Neural cell (in vitro differentiated cells): ENCODE data around the gene NOL4L.

Experiments used
- EP300 ChIP-seq: fragments of 450-650 bp; conservative IDR thresholded peaks from 2 replicates; pipeline ENCODE4 v1.6.1; 2014; ENCODE audit warnings: antibody characterized with exemption, mild to moderate bottlenecking, moderate library complexity; ENCODE audit not compliant: poor library complexity, severe bottlenecking
- EZH2 ChIP-seq: fragments of 200-600, 300-800 bp; shearing (Covaris generic), sonication (generic); IDR thresholded peaks from 2 replicates; pipeline ENCODE4 v1.6.1; 2014; ENCODE audit warnings: antibody characterized with exemption, low read length, borderline replicate concordance, mild to moderate bottlenecking; ENCODE audit not compliant: insufficient read depth, poor library complexity, severe bottlenecking
- MXI1 ChIP-seq: fragments of 450-650 bp; conservative IDR thresholded peaks from 2 replicates; pipeline ENCODE4 v1.6.1; 2014; ENCODE audit warnings: antibody characterized with exemption, mild to moderate bottlenecking; ENCODE audit not compliant: poor library complexity, severe bottlenecking
- POLR2AphosphoS5 ChIP-seq: IDR thresholded peaks from 2 replicates; pipeline ENCODE4 v1.6.1; 2012
- RAD21 ChIP-seq: fragments of 450-650 bp; conservative IDR thresholded peaks from 2 replicates; pipeline ENCODE4 v1.6.1; 2014; ENCODE audit warnings: antibody characterized with exemption, mild to moderate bottlenecking, moderate library complexity
- SMC3 ChIP-seq: fragments of 450-650 bp; conservative IDR thresholded peaks from 2 replicates; pipeline ENCODE4 v1.6.1; 2014; ENCODE audit warnings: antibody characterized with exemption, mild to moderate bottlenecking, moderate library complexity; ENCODE audit not compliant: poor library complexity
- TAF1 ChIP-seq: IDR thresholded peaks from 2 replicates; pipeline ENCODE4 v1.6.1; 2012; ENCODE audit warnings: low read depth
- TF ChIP-seq, protein P1 (sequence below): fragments of 450-650 bp; IDR thresholded peaks from 2 replicates; pipeline ENCODE4 v1.5.1; 2014; ENCODE audit warnings: antibody characterized with exemption, mild to moderate bottlenecking, moderate library complexity; ENCODE audit not compliant: poor library complexity, severe bottlenecking
- TF ChIP-seq, protein P2 (sequence below): IDR thresholded peaks from 2 replicates; pipeline ENCODE4 v1.6.1; 2012; ENCODE audit warnings: borderline replicate concordance

- TF ChIP-seq, protein P1, sequence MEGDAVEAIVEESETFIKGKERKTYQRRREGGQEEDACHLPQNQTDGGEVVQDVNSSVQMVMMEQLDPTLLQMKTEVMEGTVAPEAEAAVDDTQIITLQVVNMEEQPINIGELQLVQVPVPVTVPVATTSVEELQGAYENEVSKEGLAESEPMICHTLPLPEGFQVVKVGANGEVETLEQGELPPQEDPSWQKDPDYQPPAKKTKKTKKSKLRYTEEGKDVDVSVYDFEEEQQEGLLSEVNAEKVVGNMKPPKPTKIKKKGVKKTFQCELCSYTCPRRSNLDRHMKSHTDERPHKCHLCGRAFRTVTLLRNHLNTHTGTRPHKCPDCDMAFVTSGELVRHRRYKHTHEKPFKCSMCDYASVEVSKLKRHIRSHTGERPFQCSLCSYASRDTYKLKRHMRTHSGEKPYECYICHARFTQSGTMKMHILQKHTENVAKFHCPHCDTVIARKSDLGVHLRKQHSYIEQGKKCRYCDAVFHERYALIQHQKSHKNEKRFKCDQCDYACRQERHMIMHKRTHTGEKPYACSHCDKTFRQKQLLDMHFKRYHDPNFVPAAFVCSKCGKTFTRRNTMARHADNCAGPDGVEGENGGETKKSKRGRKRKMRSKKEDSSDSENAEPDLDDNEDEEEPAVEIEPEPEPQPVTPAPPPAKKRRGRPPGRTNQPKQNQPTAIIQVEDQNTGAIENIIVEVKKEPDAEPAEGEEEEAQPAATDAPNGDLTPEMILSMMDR: no peak
- TF ChIP-seq, protein P2, sequence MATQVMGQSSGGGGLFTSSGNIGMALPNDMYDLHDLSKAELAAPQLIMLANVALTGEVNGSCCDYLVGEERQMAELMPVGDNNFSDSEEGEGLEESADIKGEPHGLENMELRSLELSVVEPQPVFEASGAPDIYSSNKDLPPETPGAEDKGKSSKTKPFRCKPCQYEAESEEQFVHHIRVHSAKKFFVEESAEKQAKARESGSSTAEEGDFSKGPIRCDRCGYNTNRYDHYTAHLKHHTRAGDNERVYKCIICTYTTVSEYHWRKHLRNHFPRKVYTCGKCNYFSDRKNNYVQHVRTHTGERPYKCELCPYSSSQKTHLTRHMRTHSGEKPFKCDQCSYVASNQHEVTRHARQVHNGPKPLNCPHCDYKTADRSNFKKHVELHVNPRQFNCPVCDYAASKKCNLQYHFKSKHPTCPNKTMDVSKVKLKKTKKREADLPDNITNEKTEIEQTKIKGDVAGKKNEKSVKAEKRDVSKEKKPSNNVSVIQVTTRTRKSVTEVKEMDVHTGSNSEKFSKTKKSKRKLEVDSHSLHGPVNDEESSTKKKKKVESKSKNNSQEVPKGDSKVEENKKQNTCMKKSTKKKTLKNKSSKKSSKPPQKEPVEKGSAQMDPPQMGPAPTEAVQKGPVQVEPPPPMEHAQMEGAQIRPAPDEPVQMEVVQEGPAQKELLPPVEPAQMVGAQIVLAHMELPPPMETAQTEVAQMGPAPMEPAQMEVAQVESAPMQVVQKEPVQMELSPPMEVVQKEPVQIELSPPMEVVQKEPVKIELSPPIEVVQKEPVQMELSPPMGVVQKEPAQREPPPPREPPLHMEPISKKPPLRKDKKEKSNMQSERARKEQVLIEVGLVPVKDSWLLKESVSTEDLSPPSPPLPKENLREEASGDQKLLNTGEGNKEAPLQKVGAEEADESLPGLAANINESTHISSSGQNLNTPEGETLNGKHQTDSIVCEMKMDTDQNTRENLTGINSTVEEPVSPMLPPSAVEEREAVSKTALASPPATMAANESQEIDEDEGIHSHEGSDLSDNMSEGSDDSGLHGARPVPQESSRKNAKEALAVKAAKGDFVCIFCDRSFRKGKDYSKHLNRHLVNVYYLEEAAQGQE: no peak
- TF ChIP-seq EZH2 (no peak), POLR2AphosphoS5 (no peak), RAD21 (no peak), SMC3 (no peak), TAF1 (no peak), EP300 (no peak), MXI1 (no peak)
Measured at GRCh38 chr20:32576560-32576959, 8.6 kb downstream of the NOL4L start.
